GM18505 (cell line): Measurements from ENCODE around the gene HECW1.

ENCODE experiments used
- ATAC-seq: cut with Tn5 transposase; IDR thresholded peaks from one replicate; pipeline ENCODE4 v1.9.1; 2021; ENCODE audit not compliant: unreplicated experiment
- POLR2A ChIP-seq: IDR thresholded peaks from 4 replicates; pipeline ENCODE4 v1.6.1; 2011; ENCODE audit warnings: borderline replicate concordance; ENCODE audit not compliant: insufficient read depth, insufficient read length; ENCODE audit errors: extremely low read depth

HECW1 gene

DNA sequence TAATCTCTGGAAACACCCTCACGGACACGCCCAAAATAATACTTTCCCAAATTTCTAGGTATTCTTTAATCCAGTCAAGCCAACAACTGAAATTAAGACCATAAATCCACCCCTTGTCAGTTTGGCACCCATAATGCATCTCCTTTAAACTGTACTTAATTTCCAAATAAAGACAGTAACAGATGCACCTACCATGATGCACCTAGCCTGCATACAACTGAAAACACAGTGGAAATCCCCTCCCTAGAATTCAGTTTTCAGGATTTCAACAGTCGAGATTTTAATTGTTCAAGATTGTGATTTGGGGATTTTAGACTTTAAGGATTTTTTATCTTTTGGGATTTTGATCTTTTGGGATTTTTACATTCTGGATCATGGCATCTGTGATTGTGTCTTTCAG, 487.6 kb downstream of the HECW1 start:
- TF ChIP-seq POLR2A, result no peak
- no peak for ATAC-seq

GRCh38 chr7:43602256-43602655, 489.8 kb downstream of the HECW1 start:
- no peak for ATAC-seq
- TF ChIP-seq POLR2A, result no peak

GRCh38 chr7:43604251-43604650, 491.8 kb downstream of the HECW1 start:
- no peak for TF ChIP-seq POLR2A
- no peak for ATAC-seq

GRCh38 chr7:43609097-43609496, 496.6 kb downstream of the HECW1 start:
- no peak for TF ChIP-seq POLR2A

DNA sequence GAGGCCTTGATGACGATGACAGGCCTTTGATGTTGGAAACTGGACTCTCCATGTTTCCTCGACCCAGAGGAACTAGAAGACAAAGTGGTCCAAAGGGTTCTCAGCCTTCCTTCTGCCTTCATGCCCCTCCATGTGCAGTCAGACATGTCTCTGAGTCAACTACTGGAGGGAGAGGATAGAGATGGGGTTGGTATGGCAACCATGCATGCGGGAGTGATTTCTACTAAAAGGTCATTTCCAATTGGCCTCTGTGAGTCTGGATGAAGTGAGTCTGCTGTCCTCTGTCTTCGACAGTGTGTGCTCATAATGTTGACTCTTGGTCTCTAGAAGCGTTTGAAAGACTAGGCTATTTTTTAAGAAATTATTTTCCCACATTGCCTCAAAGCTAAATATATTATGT, 499.7 kb downstream of the HECW1 start:
- ATAC-seq, result no peak
- TF ChIP-seq POLR2A, result no peak

More at GRCh38 chr7:43609097-43609496, 496.6 kb downstream of the HECW1 start:
- ATAC-seq, result no peak

GRCh38 chr7:43612599-43613589, 500.4 kb downstream of the HECW1 start:
- no peak for TF ChIP-seq POLR2A
- no peak for ATAC-seq
